A549 (cell line): Measurements from ENCODE around the gene MT1E. TPM values are rescaled to one million over a fixed set of nuclear protein-coding genes. Genes with fewer than 3 reads are reported as not detected.
"Not testable (repeated sequence)": the region's sequence is repeated elsewhere in the genome, so short reads cannot be mapped to it uniquely, and the experiment has no call there.

ENCODE experiments used
- ATAC-seq, 2 experiments: fragments of 200-7000 bp in 1 of 2; fragments of >200 bp in 1 of 2; cut with Nextera tagmentation in 1 of 2; cut with Tn5 transposase in 1 of 2; 3 replicates each; pipeline versions ENCODE4 v1.8.0 to v1.9.1; 2018 to 2020; ENCODE audit warnings: mild to moderate bottlenecking in 1 of 2, moderate library complexity in 1 of 2
- CTCF ChIA-PET: fragments of 300-600 bp; sonication (Branson Sonifier 250); formaldehyde crosslinking; extraction: SDS; loops from one replicate; lab custom pipeline; 2021; ENCODE audit warnings: antibody characterized with exemption, inconsistent platforms; lab: Yijun Ruan, JAX
- POLR2A ChIA-PET: fragments of 350-600 bp; formaldehyde crosslinking; extraction: SDS; loops from one replicate; lab custom pipeline; 2021; ENCODE audit warnings: antibody characterized with exemption, inconsistent platforms; lab: Yijun Ruan, JAX
- DNase-seq, 2 experiments: peaks; one replicate each; pipeline versions ENCODE4 v3.0.0 to v3.0.0-alpha.2; 2011 to 2016; ENCODE audit warnings: low read depth in 1 of 2, low spot score in 1 of 2
- FAIRE-seq: peaks from 2 replicates; lab custom pipeline; 2011; peaks lifted over from hg19 to GRCh38; lab: Jason Lieb, UNC
- H3K27ac ChIP-seq, 2 experiments: fragments of >200 bp; sonication (Bioruptor Twin); formaldehyde crosslinking; 3 replicates each; pipeline ENCODE4 v1.5.1; 2016 to 2017
- H3K4me1 ChIP-seq: fragments of >200 bp; sonication (Bioruptor Twin); formaldehyde crosslinking; 3 replicates; pipeline ENCODE4 v1.6.1; 2016
- H3K4me2 ChIP-seq: fragments of >200 bp; sonication (Bioruptor Twin); formaldehyde crosslinking; 3 replicates; pipeline ENCODE4 v1.6.1; 2016
- H3K4me3 ChIP-seq: fragments of >200 bp; sonication (Bioruptor Twin); formaldehyde crosslinking; 3 replicates; pipeline ENCODE4 v1.5.1; 2016
- H3K9me3 ChIP-seq: fragments of >200 bp; sonication (Bioruptor Twin); formaldehyde crosslinking; 3 replicates; pipeline ENCODE4 v1.6.1; 2016
- BHLHE40 ChIP-seq: IDR thresholded peaks from 2 replicates; pipeline ENCODE4 v1.6.1; 2012; ENCODE audit warnings: low read depth, low read length, inconsistent platforms
- CBX2 ChIP-seq: fragments of 200-600 bp; sonication (generic); IDR thresholded peaks from 2 replicates; pipeline ENCODE4 v1.6.1; 2016; ENCODE audit warnings: low read depth, mild to moderate bottlenecking, borderline replicate concordance
- CBX8 ChIP-seq: fragments of 200-600 bp; sonication (generic); IDR thresholded peaks from 2 replicates; pipeline ENCODE4 v1.6.1; 2016
- EHF ChIP-seq: fragments of 250-450 bp; sonication (Bioruptor Pico); IDR thresholded peaks from 2 replicates; pipeline ENCODE4 v1.5.0; 2020; ENCODE audit warnings: mild to moderate bottlenecking
- ELK1 ChIP-seq: fragments of 150-350 bp; IDR thresholded peaks from 2 replicates; pipeline ENCODE4 v1.6.1; 2014; ENCODE audit warnings: low read depth, mild to moderate bottlenecking, low read length
- HEYL ChIP-seq: fragments of 250-450 bp; sonication (Bioruptor Pico); IDR thresholded peaks from 2 replicates; pipeline ENCODE4 v1.8.0; 2021; ENCODE audit warnings: mild to moderate bottlenecking, moderate library complexity
- HMGXB4 ChIP-seq: fragments of 250-450 bp; sonication (Bioruptor Pico); IDR thresholded peaks from 2 replicates; pipeline ENCODE4 v1.5.0; 2021; ENCODE audit warnings: mild to moderate bottlenecking, moderate library complexity, borderline replicate concordance
- HOXA7 ChIP-seq: fragments of 250-450 bp; sonication (Bioruptor Pico); IDR thresholded peaks from 2 replicates; pipeline ENCODE4 v1.5.0; 2020; ENCODE audit warnings: mild to moderate bottlenecking, moderate library complexity
- HOXB5 ChIP-seq: fragments of 250-450 bp; sonication (Bioruptor Pico); IDR thresholded peaks from 2 replicates; pipeline ENCODE4 v1.5.0; 2020; ENCODE audit warnings: mild to moderate bottlenecking, moderate library complexity
- JUNB ChIP-seq: fragments of >200 bp; sonication (Bioruptor Twin); formaldehyde crosslinking; IDR thresholded peaks from 2 replicates; pipeline ENCODE4 v1.6.1; 2016
- KDM1A ChIP-seq: fragments of 200-600 bp; sonication (generic); IDR thresholded peaks from 2 replicates; pipeline ENCODE4 v1.6.1; 2016; ENCODE audit warnings: low read depth, mild to moderate bottlenecking
- MAFK ChIP-seq: fragments of 450-650 bp; IDR thresholded peaks from 2 replicates; pipeline ENCODE4 v1.6.1; 2014; ENCODE audit not compliant: partially characterized antibody
- RAD21 ChIP-seq, 2 experiments: fragments of >200 bp in 1 of 2; sonication (Bioruptor Twin) in 1 of 2; formaldehyde crosslinking in 1 of 2; IDR thresholded peaks in 1 of 2; conservative IDR thresholded peaks in 1 of 2; 2 replicates in 1 of 2; 3 replicates in 1 of 2; pipeline ENCODE4 v1.6.1; 2012 to 2018; ENCODE audit warnings: inconsistent platforms in 1 of 2
- RARB ChIP-seq: fragments of 250-450 bp; sonication (Bioruptor Pico); IDR thresholded peaks from 2 replicates; pipeline ENCODE4 v1.8.0; 2021; ENCODE audit warnings: mild to moderate bottlenecking, moderate library complexity
- SREBF2 ChIP-seq: fragments of 450-650 bp; IDR thresholded peaks from 2 replicates; pipeline ENCODE4 v1.6.1; 2014; ENCODE audit warnings: mild to moderate bottlenecking, moderate library complexity
- TFCP2L1 ChIP-seq: fragments of 250-450 bp; sonication (Bioruptor Pico); IDR thresholded peaks from 2 replicates; pipeline ENCODE4 v1.5.0; 2021; ENCODE audit warnings: mild to moderate bottlenecking
- USF2 ChIP-seq: fragments of 450-650 bp; IDR thresholded peaks from 2 replicates; pipeline ENCODE4 v1.6.1; 2014; ENCODE audit warnings: antibody characterized with exemption
- ZFP36 ChIP-seq: fragments of 450-650 bp; IDR thresholded peaks from 2 replicates; pipeline ENCODE4 v1.6.1; 2014; ENCODE audit warnings: borderline replicate concordance; ENCODE audit not compliant: partially characterized antibody
- ZNF302 ChIP-seq: fragments of 250-450 bp; sonication (Bioruptor Pico); IDR thresholded peaks from 2 replicates; pipeline ENCODE4 v1.9.0; 2021; ENCODE audit warnings: inconsistent platforms, mild to moderate bottlenecking, moderate library complexity
- ZSCAN20 ChIP-seq: fragments of 250-450 bp; sonication (Bioruptor Pico); IDR thresholded peaks from 2 replicates; pipeline ENCODE4 v1.8.0; 2022; ENCODE audit warnings: mild to moderate bottlenecking, moderate library complexity
- WGBS: methylation state at CpG from one replicate; pipeline ENCODE4 v1.1.6; 2017; ENCODE audit errors: missing lambda C conversion rate; 5-methylcytosine and 5-hydroxymethylcytosine counted together
- polyA plus RNA-seq, 4 experiments: library from polyadenylated mRNA; depleted of rRNA in 3 of 4; stranded (reverse); fragments of >200 nt; fragmentation: RNase III in 1 of 4; extraction: RNeasy Plus Mini Kit Qiagen cat#74134 plus additional on column Dnase treatment in 1 of 4; gene quantifications; 2 replicates in 3 of 4; 3 replicates in 1 of 4; pipeline ENCODE4 v1.2.3, GENCODE V29; 2011 to 2017

Gene MT1E
- polyA plus RNA-seq, 2 of the 4 experiments (the other 2 are of a cell fraction): not detected

GRCh38 chr16:56665286-56666261, 40.0 kb downstream of the MT1E start:
- FAIRE-seq, H3K4me1 ChIP-seq, H3K27ac ChIP-seq, H3K4me3 ChIP-seq, ATAC-seq, H3K9me3 ChIP-seq, H3K4me2 ChIP-seq, DNase-seq: not testable (repeated sequence)
- ChIA-PET CTCF (interaction anchor here (0.6 to 1.5 kb wide), 3 partner anchors 21 to 235 kb away, joined by 3 to 4 read pairs (median 4); no protein-coding TSS in a partner anchor), POLR2A (interaction anchor here (0.7 kb wide), 1 partner anchor 26 kb away, joined by 3 read pairs; no protein-coding TSS in a partner anchor)
- WGBS: 59% methylated on average over 8 of the region's 8 CpGs

- no peak for ATAC-seq
- POLR2A ChIA-PET: interaction anchor here (1.1 kb wide), 1 partner anchor 11 kb away, joined by 4 read pairs; no protein-coding TSS in a partner anchor
Observed at GRCh38 chr16:56667581-56668571, 42.3 kb downstream of the MT1E start, which contains the start of gene MT1G. Gene MT1G (minus strand): TSS chr16:56668065. CDS start chr16:56667993, 72 bp downstream.

GRCh38 chr16:56669005-56669839, 43.6 kb downstream of the MT1E start, which contains the start of gene MT1H:
Gene MT1H (plus strand): TSS chr16:56669814. CDS start chr16:56669885, 71 bp downstream.
- Histone ChIP-seq H3K4me3 (no peak within 1 kb of the TSS), H3K4me2 (no peak within 1 kb of the TSS), H3K4me1 (no peaks in the 10 kb centered on the region), H3K27ac (no peak within 1 kb of the TSS), H3K9me3 (no peaks in the 10 kb centered on the region)
- ChIA-PET CTCF (interaction anchor here (1.0 to 1.8 kb wide), 2 partner anchors 26 to 69 kb away, joined by 3 to 6 read pairs; no protein-coding TSS in a partner anchor), POLR2A (no interaction called here)
- DNase-seq (no peak), ATAC-seq (no peak), FAIRE-seq (no peak)
- WGBS: 74% methylated on average over 38 of the region's 38 CpGs
- TF ChIP-seq ZNF302 (no peak), HOXB5 (CRISPR knock-in tag) (no peak), ELK1 (no peak), EHF (CRISPR knock-in tag) (no peak), RAD21 (conservative IDR thresholded peaks at IDR 0.05 in 1 of 2, IDR thresholded peaks at IDR 0.05 in 1 of 2) (no peak), ZSCAN20 (CRISPR knock-in tag) (no peak), SREBF2 (no peak), HOXA7 (CRISPR knock-in tag) (no peak), KDM1A (no peak), TFCP2L1 (CRISPR knock-in tag) (no peak), CBX2 (no peak), ZFP36 (no peak), HEYL (CRISPR knock-in tag) (no peak), MAFK (no peak), BHLHE40 (no peak)

More at GRCh38 chr16:56667581-56668571, 42.3 kb downstream of the MT1E start, which contains the start of gene MT1G:
- CTCF ChIA-PET: interaction anchor here (0.7 to 1.9 kb wide), 5 partner anchors 17 to 34 kb away, joined by 3 to 6 read pairs (median 3); no protein-coding TSS in a partner anchor
- H3K4me1 ChIP-seq: no peaks in the 10 kb centered on the region
- no peak for DNase-seq
- no peak within 1 kb of the TSS for H3K4me3 ChIP-seq
- FAIRE-seq: no peak
- TF ChIP-seq HMGXB4 (CRISPR knock-in tag): no peak
- no peak for TF ChIP-seq USF2
- TF ChIP-seq RAD21 (conservative IDR thresholded peaks at IDR 0.05 in 1 of 2, IDR thresholded peaks at IDR 0.05 in 1 of 2): no peak
- no peak for TF ChIP-seq JUNB
- TF ChIP-seq RARB (CRISPR knock-in tag): no peak
- no peak for TF ChIP-seq CBX8
- TF ChIP-seq ZNF302: no peak
- no peak for TF ChIP-seq KDM1A
- no peak within 1 kb of the TSS for H3K27ac ChIP-seq
- no peak within 1 kb of the TSS for H3K4me2 ChIP-seq
- 76% methylated on average over 46 of the region's 46 CpGs for WGBS
- no peaks in the 10 kb centered on the region for H3K9me3 ChIP-seq
